A172 (cell line): ENCODE results near the gene B9D2. TPM values are rescaled to one million over a fixed set of nuclear protein-coding genes. Genes with fewer than 3 reads are reported as not detected.

ENCODE experiments used
- DNase-seq: peaks from one replicate; pipeline ENCODE4 v3.0.0-alpha.2; 2015; ENCODE audit warnings: low spot score
- total RNA-seq: library from RNA; depleted of rRNA; stranded (reverse); fragments of >200 nt; shearing (Covaris generic); gene quantifications from 2 replicates; pipeline ENCODE4 v1.2.3, GENCODE V29; 2014; rRNA removed

B9D2 gene
- total RNA-seq, 1 experiment from 2014 or later, result 4.5 TPM

GRCh38 chr19:41309180-41310032 lies 54.5 kb downstream of the B9D2 start:
- no peak for DNase-seq

DNA sequence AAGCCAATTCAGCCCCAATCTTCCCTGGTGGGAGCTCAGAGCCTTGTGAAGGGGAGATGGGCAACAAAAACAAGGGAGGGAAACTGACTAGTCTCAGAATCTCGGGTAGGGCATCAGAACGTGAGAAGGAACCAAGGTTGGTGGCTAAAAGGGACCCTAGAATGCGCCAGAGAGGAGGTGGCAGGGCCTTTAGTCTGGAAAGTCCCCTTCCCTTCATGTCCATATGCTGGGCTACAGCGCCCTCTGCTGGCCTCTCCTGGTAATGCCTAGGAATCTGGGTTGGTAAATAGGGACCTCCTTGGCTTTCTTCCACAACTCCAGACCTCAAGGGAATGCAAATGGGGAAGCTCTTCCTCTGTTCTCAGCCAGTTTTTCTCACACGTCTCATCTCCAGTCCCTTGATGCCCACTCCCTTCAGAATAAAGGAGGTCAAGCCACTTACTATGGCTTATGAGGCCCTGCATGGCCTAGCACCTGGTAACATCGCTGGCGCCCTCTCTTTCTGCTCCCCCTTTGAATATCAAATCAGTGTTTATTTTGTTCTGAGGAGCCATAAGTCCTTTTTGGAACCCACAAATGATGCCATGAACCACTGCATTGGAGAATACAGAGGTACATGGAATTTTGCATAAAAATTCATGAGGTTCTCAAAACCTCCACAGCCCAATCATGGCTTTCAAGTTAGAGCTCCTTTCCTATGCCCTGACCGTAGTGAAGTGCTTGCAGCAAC lies 55.3 kb downstream of the B9D2 start:
- peak; percentile 85 for DNase-seq

DNA sequence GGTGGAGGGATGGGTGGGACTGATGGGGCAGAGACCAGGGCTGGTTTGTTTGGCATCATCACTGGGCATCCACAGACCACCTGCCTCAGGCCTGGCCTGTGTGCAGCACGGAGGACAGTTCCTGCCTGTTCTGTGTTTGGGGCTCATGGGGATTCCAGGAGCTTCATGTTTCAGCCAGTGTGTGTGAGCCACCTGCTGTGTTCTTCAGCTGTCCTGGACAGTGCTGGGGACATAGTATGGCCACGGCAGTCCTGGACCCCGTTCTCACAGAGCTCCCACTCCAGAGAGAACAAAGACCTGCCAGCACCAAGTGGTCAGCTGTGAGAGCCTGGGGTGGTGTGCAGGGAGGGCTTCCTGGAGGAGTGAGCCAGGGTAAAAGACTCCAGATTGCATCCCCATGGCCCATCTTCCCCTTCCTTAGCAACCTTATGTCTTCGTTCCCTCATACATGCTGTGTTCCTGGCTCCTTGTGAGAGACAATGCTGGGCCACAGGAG lies 55.9 kb downstream of the B9D2 start:
- DNase-seq, result no peak

GRCh38 chr19:41307090-41307875 lies 56.7 kb downstream of the B9D2 start:
- no peak for DNase-seq

GRCh38 chr19:41305927-41306793 lies 57.8 kb downstream of the B9D2 start:
- DNase-seq, result no peak

GRCh38 chr19:41304706-41305483 lies 59.1 kb downstream of the B9D2 start:
- no peak for DNase-seq

Other genes starting within 250 kb of the B9D2 start
- not detected in 2 replicates for gene CYP2F1, start 249.7 kb downstream of the B9D2 start, total RNA-seq
- 1.4 and 9.2 TPM in 2 replicates for gene CYP2S1, start 170.9 kb downstream of the B9D2 start, total RNA-seq
- 418 and 457 TPM in 2 replicates for gene AXL, start 144.9 kb downstream of the B9D2 start, total RNA-seq
- gene HNRNPUL1, start 99.8 kb downstream of the B9D2 start, total RNA-seq, result 168 and 204 TPM in 2 replicates
- 8.3 and 8.9 TPM in 2 replicates for gene CCDC97, start 54.0 kb downstream of the B9D2 start, total RNA-seq
- 13.6 and 18.3 TPM in 2 replicates for gene TGFB1, start 10.2 kb downstream of the B9D2 start, total RNA-seq
- 0.98 and 2.1 TPM in 2 replicates for gene TMEM91, start 12.4 kb upstream of the B9D2 start, total RNA-seq
- 33.5 and 36.7 TPM in 2 replicates for gene EXOSC5, start 33.2 kb upstream of the B9D2 start, total RNA-seq
- gene BCKDHA, start 33.7 kb upstream of the B9D2 start, total RNA-seq, result 34.9 and 45.9 TPM in 2 replicates
- gene B3GNT8, start 63.2 kb upstream of the B9D2 start, total RNA-seq, result 1.4 and 2.6 TPM in 2 replicates
- gene DMAC2, start 75.8 kb upstream of the B9D2 start, total RNA-seq, result 56.3 and 66.1 TPM in 2 replicates
- not detected in 2 replicates for gene ERICH4, start 79.0 kb upstream of the B9D2 start, total RNA-seq
- gene CEACAM21, start 212.0 kb upstream of the B9D2 start, total RNA-seq, result not detected in 2 replicates